Hepatocyte (in vitro differentiated cells): Measurements from ENCODE around the gene ABCA10.

Experiments used
- CTCF ChIP-seq: fragments of 200-600 bp; sonication (generic); IDR thresholded peaks from 2 replicates; pipeline ENCODE4 v1.5.1; 2016; ENCODE audit warnings: antibody characterized with exemption, mild to moderate bottlenecking; ENCODE audit not compliant: poor library complexity
- EZH2 ChIP-seq: fragments of 200-600 bp; sonication (generic); IDR thresholded peaks from 2 replicates; pipeline ENCODE4 v1.6.1; 2016; ENCODE audit warnings: antibody characterized with exemption, mild to moderate bottlenecking, borderline replicate concordance
- EZH2phosphoT487 ChIP-seq: fragments of 200-600 bp; sonication (generic); IDR thresholded peaks from one replicate; pipeline ENCODE4 v1.6.1; 2018; ENCODE audit warnings: antibody characterized with exemption, mild to moderate bottlenecking, low read depth, moderate library complexity; ENCODE audit not compliant: unreplicated experiment, severe bottlenecking

DNA sequence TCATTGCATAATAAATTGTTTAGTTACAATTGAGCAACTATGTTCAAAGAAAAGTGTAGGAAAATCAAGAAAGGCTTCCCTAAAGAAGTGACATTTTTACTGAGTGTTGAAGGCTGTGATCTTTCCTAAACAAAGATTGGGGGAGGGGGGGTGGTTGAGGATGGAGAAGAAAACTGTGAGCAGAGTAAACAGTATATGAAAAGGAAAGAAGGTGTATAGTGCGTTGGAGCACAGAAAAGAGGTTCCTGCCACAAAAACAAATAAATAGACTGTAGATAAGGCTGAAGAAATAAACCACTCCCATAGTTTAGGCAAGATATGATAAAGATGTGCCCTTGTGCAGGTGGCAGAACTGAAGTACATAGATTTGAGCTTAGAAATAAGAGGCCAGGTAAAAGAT, 8.5 kb downstream of the ABCA10 start:
- TF ChIP-seq EZH2phosphoT487 (no peak), CTCF (no peak), EZH2 (no peak)
